IMR-90 (cell line): ENCODE data around the gene ADAMTS17. TPM values are rescaled to one million over a fixed set of nuclear protein-coding genes. Genes with fewer than 3 reads are reported as not detected.

ENCODE experiments used
- ATAC-seq: fragments of 200-7000 bp; cut with Tn5 transposase; 2 replicates; pipeline ENCODE4 v1.9.1; 2020; ENCODE audit warnings: low read depth, mild to moderate bottlenecking, moderate library complexity
- BruUV-seq: library from RNA; stranded (reverse); fragments of 400-500 nt; replicated peaks from 2 replicates; lab custom pipeline; 2021; lab: Mats Ljungman, UMichigan
- CTCF ChIA-PET: fragments of 300-600 bp; formaldehyde crosslinking; extraction: SDS; loops from one replicate; lab custom pipeline; 2021; ENCODE audit warnings: antibody characterized with exemption; lab: Yijun Ruan, JAX
- POLR2A ChIA-PET: fragments of 300-600 bp; sonication (Branson Sonifier 250); formaldehyde crosslinking; loops from one replicate; lab custom pipeline; 2022; ENCODE audit warnings: antibody characterized with exemption; ENCODE audit not compliant: unreplicated experiment; lab: Charles Lee
- DNase-seq: peaks from one replicate; pipeline ENCODE4 v3.0.0; 2013
- H2AFZ ChIP-seq: replicated peaks from 2 replicates; pipeline ENCODE3; 2013; ENCODE audit warnings: low read length, mild to moderate bottlenecking; ENCODE audit not compliant: poor library complexity
- H2AK5ac ChIP-seq: 2 replicates; pipeline ENCODE4 v1.6.1; 2013; ENCODE audit warnings: low read depth, low read length, inconsistent platforms
- H2AK9ac ChIP-seq: replicated peaks from 2 replicates; pipeline ENCODE3; 2013; ENCODE audit warnings: mild to moderate bottlenecking, low read depth, low read length, moderate library complexity; ENCODE audit not compliant: poor library complexity
- H2BK120ac ChIP-seq: 2 replicates; pipeline ENCODE4 v1.6.1; 2013; ENCODE audit warnings: low read depth, low read length, inconsistent platforms
- H2BK15ac ChIP-seq: 3 replicates; pipeline ENCODE4 v1.6.1; 2013; ENCODE audit warnings: low read depth, low read length, inconsistent platforms
- H2BK20ac ChIP-seq: 2 replicates; pipeline ENCODE4 v1.6.1; 2013; ENCODE audit warnings: low read depth, mild to moderate bottlenecking, inconsistent platforms, low read length, moderate library complexity
- H2BK5ac ChIP-seq: 2 replicates; pipeline ENCODE4 v1.6.1; 2013; ENCODE audit warnings: mild to moderate bottlenecking, low read depth, low read length, inconsistent platforms; ENCODE audit not compliant: poor library complexity, severe bottlenecking
- H3K14ac ChIP-seq: replicated peaks from 2 replicates; pipeline ENCODE4 v1.6.1; 2013; ENCODE audit warnings: low read depth, low read length, inconsistent platforms
- H3K18ac ChIP-seq: 2 replicates; pipeline ENCODE4 v1.6.1; 2013; ENCODE audit warnings: low read depth, low read length, control low read depth
- H3K23ac ChIP-seq: 2 replicates; pipeline ENCODE4 v1.6.1; 2013; ENCODE audit warnings: low read depth, low read length, inconsistent platforms
- H3K27ac ChIP-seq: 2 replicates; pipeline ENCODE4 v1.5.1; 2013; ENCODE audit warnings: mild to moderate bottlenecking, control low read depth, low read length; ENCODE audit not compliant: insufficient read depth
- H3K27me3 ChIP-seq: 2 replicates; pipeline ENCODE4 v1.6.1; 2013; ENCODE audit warnings: low read length; ENCODE audit not compliant: control insufficient read depth, insufficient read depth
- H3K36me3 ChIP-seq: 2 replicates; pipeline ENCODE4 v1.6.1; 2013; ENCODE audit warnings: low read length, mixed read lengths; ENCODE audit not compliant: control insufficient read depth, insufficient read depth
- H3K4ac ChIP-seq: 2 replicates; pipeline ENCODE4 v1.6.1; 2013; ENCODE audit warnings: low read depth, low read length, inconsistent platforms
- H3K4me1 ChIP-seq: 2 replicates; pipeline ENCODE4 v1.6.1; 2013; ENCODE audit warnings: low read length, mixed read lengths; ENCODE audit not compliant: control insufficient read depth, insufficient read depth
- H3K4me2 ChIP-seq: 2 replicates; pipeline ENCODE4 v1.6.1; 2013; ENCODE audit warnings: low read depth, mild to moderate bottlenecking, control low read depth, low read length, moderate library complexity
- H3K4me3 ChIP-seq: 2 replicates; pipeline ENCODE4 v1.5.1; 2013; ENCODE audit warnings: low read depth, mild to moderate bottlenecking, control low read depth, low read length, moderate library complexity; ENCODE audit not compliant: insufficient read depth
- H3K56ac ChIP-seq: 2 replicates; pipeline ENCODE4 v1.6.1; 2013; ENCODE audit warnings: low read length, inconsistent platforms; ENCODE audit not compliant: insufficient read depth; ENCODE audit errors: extremely low read depth
- H3K79me1 ChIP-seq, 2 experiments: 2 replicates each; pipeline ENCODE4 v1.6.1; 2013; ENCODE audit warnings: low read length in 2 of 2, inconsistent platforms in 1 of 2, low read depth in 1 of 2
- H3K9ac ChIP-seq: 2 replicates; pipeline ENCODE4 v1.6.1; 2013; ENCODE audit warnings: low read depth, low read length, control low read depth
- H3K9me1 ChIP-seq: 2 replicates; pipeline ENCODE4 v1.6.1; 2013; ENCODE audit warnings: low read length, inconsistent platforms; ENCODE audit not compliant: insufficient read depth
- H3K9me3 ChIP-seq: 2 replicates; pipeline ENCODE4 v1.6.1; 2013; ENCODE audit warnings: low read length; ENCODE audit not compliant: control insufficient read depth, insufficient read depth
- H4K20me1 ChIP-seq: 2 replicates; pipeline ENCODE4 v1.6.1; 2013; ENCODE audit warnings: low read length, inconsistent platforms; ENCODE audit not compliant: insufficient read depth
- H4K5ac ChIP-seq: 2 replicates; pipeline ENCODE4 v1.6.1; 2013; ENCODE audit warnings: mild to moderate bottlenecking, low read depth, low read length, control low read depth
- H4K8ac ChIP-seq, 2 experiments: 2 replicates each; pipeline ENCODE4 v1.6.1; 2013; ENCODE audit warnings: low read depth in 2 of 2, low read length in 2 of 2, control low read depth in 1 of 2, inconsistent platforms in 1 of 2
- H4K91ac ChIP-seq: 2 replicates; pipeline ENCODE4 v1.6.1; 2013; ENCODE audit warnings: low read depth, low read length, inconsistent platforms; ENCODE audit not compliant: insufficient read depth
- BHLHE40 ChIP-seq: fragments of 150-350 bp; IDR thresholded peaks from 2 replicates; pipeline ENCODE4 v1.6.1; 2016; ENCODE audit warnings: mild to moderate bottlenecking, low read depth, low read length
- CHD1 ChIP-seq: IDR thresholded peaks from 2 replicates; pipeline ENCODE4 v1.6.1; 2012; ENCODE audit warnings: low read depth, low read length, improper control_type of control experiment
- CTCF ChIP-seq: conservative IDR thresholded peaks from 2 replicates; pipeline ENCODE4 v1.5.1; 2012; ENCODE audit warnings: mild to moderate bottlenecking, low read depth, low read length, improper control_type of control experiment
- FOS ChIP-seq: fragments of 150-350 bp; IDR thresholded peaks from 2 replicates; pipeline ENCODE4 v1.6.1; 2016; ENCODE audit warnings: low read depth, low read length
- MAFK ChIP-seq: IDR thresholded peaks from 2 replicates; pipeline ENCODE4 v1.6.1; 2012; ENCODE audit warnings: low read depth, low read length, improper control_type of control experiment
- MAZ ChIP-seq: IDR thresholded peaks from 2 replicates; pipeline ENCODE4 v1.6.1; 2012; ENCODE audit warnings: low read depth, mild to moderate bottlenecking, low read length, improper control_type of control experiment, moderate library complexity, borderline replicate concordance
- MXI1 ChIP-seq: IDR thresholded peaks from 2 replicates; pipeline ENCODE4 v1.6.1; 2012; ENCODE audit warnings: low read depth, mild to moderate bottlenecking, low read length, moderate library complexity, borderline replicate concordance
- NFE2L2 ChIP-seq: fragments of 150-350 bp; IDR thresholded peaks from 2 replicates; pipeline ENCODE4 v1.6.1; 2016; ENCODE audit warnings: low read depth, mild to moderate bottlenecking, low read length
- RAD21 ChIP-seq: IDR thresholded peaks from 2 replicates; pipeline ENCODE4 v1.6.1; 2012; ENCODE audit warnings: low read length, improper control_type of control experiment
- RCOR1 ChIP-seq: IDR thresholded peaks from 2 replicates; pipeline ENCODE4 v1.6.1; 2012; ENCODE audit warnings: mild to moderate bottlenecking, low read length, improper control_type of control experiment; ENCODE audit not compliant: insufficient replicate concordance
- RFX5 ChIP-seq: IDR thresholded peaks from 2 replicates; pipeline ENCODE4 v1.8.0; 2012; ENCODE audit warnings: low read depth, mild to moderate bottlenecking, low read length, moderate library complexity
- SMC3 ChIP-seq: fragments of 150-350 bp; IDR thresholded peaks from 2 replicates; pipeline ENCODE4 v1.6.1; 2016; ENCODE audit warnings: low read depth, mild to moderate bottlenecking, antibody characterized with exemption, low read length, moderate library complexity
- WGBS, 2 experiments: methylation state at CpG; one replicate each; pipeline versions ENCODE4 v1.1.5 to v1.1.7; 2013; ENCODE audit warnings: missing lambda C conversion rate in 2 of 2; ENCODE audit not compliant: insufficient read length in 1 of 2; ENCODE audit errors: extremely low coverage in 2 of 2; 5-methylcytosine and 5-hydroxymethylcytosine counted together
- dilution Hi-C: fragments of 300-500 bp; cut with HindIII; formaldehyde crosslinking; loops from one replicate; pipeline ENCODE4 v1.14.3; 2018; ENCODE audit warnings: low sequenced_read_pairs; ENCODE audit not compliant: unreplicated experiment
- in situ Hi-C: fragments of 300-500 bp; cut with MboI; formaldehyde crosslinking; loops from 3 replicates; pipeline ENCODE4 v1.14.3; 2019; ENCODE audit warnings: low sequenced_read_pairs, inconsistent platforms, mixed read lengths
- intact Hi-C: fragments of 100-400 bp; cut with micrococcal nuclease; formaldehyde crosslinking; loops from 2 replicates; pipeline ENCODE4 v1.10.0; 2022
- polyA plus RNA-seq, 3 experiments: library from polyadenylated mRNA; depleted of rRNA; stranded (reverse); fragments of >200 nt; gene quantifications; 2 replicates each; pipeline ENCODE4 v1.2.3, GENCODE V29; 2012; ENCODE audit warnings: low replicate concordance in 1 of 3
- total RNA-seq: library from RNA; depleted of rRNA; stranded (reverse); fragments of >200 nt; gene quantifications from 2 replicates; pipeline ENCODE4 v1.2.3, GENCODE V29; 2012
- TF ChIP-seq, protein P1 (sequence below): fragments of 150-350 bp; IDR thresholded peaks from 2 replicates; pipeline ENCODE4 v1.6.1; 2016; ENCODE audit warnings: low read depth, mild to moderate bottlenecking, low read length, moderate library complexity, borderline replicate concordance
- TF ChIP-seq, protein P2 (sequence below): fragments of 150-350 bp; IDR thresholded peaks from 2 replicates; pipeline ENCODE4 v1.6.1; 2017; ENCODE audit warnings: mild to moderate bottlenecking, antibody characterized with exemption, low read length, low read depth

The ADAMTS17 gene
- total and polyA plus RNA-seq, 2 of the 4 experiments (the other 2 are of a cell fraction): 0.03 TPM; not detected in 1

GRCh38 chr15:100284191-100284590 is 57.6 kb downstream of the ADAMTS17 start:
- Histone ChIP-seq H2AFZ (no peak overlapping the region), H4K8ac (no peak overlapping the region), H3K27ac (no peak overlapping the region), H3K79me1 (no peaks in the 10 kb centered on the region), H3K23ac (no peak overlapping the region), H3K9me3 (peaks cover 37% of the 10 kb centered on the region), H2BK5ac (no peak overlapping the region), H2BK20ac (no peak overlapping the region), H3K36me3 (no peaks in the 10 kb centered on the region), H3K18ac (no peak overlapping the region), H3K4me2 (no peak overlapping the region), H2AK5ac (no peak overlapping the region), H2BK15ac (no peak overlapping the region), H3K9me1 (no peaks in the 10 kb centered on the region), H4K20me1 (no peaks in the 10 kb centered on the region), H3K56ac (no peak overlapping the region), H3K9ac (no peak overlapping the region), H3K4me3 (no peak overlapping the region), H3K4me1 (no peaks in the 10 kb centered on the region), H3K14ac (no peak overlapping the region), H3K4ac (no peak overlapping the region), H3K27me3 (no peaks in the 10 kb centered on the region), H4K5ac (no peak overlapping the region), H2AK9ac (no peak overlapping the region), H2BK120ac (no peak overlapping the region), H4K91ac (no peak overlapping the region)
- CTCF ChIA-PET: no interaction called here
- ATAC-seq (no peak), DNase-seq (no peak)
- dilution Hi-C loops: no loop called here
- in situ Hi-C loops: no loop called here
- BruUV-seq: no TSS peak
- intact Hi-C loops: no loop called here
- POLR2A ChIA-PET: no interaction called here
- TF ChIP-seq NFE2L2: no peak
- TF ChIP-seq CTCF: no peak
- TF ChIP-seq, protein P1, sequence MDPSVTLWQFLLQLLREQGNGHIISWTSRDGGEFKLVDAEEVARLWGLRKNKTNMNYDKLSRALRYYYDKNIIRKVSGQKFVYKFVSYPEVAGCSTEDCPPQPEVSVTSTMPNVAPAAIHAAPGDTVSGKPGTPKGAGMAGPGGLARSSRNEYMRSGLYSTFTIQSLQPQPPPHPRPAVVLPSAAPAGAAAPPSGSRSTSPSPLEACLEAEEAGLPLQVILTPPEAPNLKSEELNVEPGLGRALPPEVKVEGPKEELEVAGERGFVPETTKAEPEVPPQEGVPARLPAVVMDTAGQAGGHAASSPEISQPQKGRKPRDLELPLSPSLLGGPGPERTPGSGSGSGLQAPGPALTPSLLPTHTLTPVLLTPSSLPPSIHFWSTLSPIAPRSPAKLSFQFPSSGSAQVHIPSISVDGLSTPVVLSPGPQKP: no peak
- TF ChIP-seq MAZ: no peak
- TF ChIP-seq BHLHE40: no peak
- TF ChIP-seq, protein P2, sequence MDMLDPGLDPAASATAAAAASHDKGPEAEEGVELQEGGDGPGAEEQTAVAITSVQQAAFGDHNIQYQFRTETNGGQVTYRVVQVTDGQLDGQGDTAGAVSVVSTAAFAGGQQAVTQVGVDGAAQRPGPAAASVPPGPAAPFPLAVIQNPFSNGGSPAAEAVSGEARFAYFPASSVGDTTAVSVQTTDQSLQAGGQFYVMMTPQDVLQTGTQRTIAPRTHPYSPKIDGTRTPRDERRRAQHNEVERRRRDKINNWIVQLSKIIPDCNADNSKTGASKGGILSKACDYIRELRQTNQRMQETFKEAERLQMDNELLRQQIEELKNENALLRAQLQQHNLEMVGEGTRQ: no peak
- TF ChIP-seq SMC3: no peak
- TF ChIP-seq RCOR1: no peak
- no peak for TF ChIP-seq RFX5
- TF ChIP-seq MAFK: no peak
- TF ChIP-seq MXI1: no peak
- no peak for TF ChIP-seq CHD1
- no peak for TF ChIP-seq RAD21
- no peak for TF ChIP-seq FOS
- no CpG with 5 or more reads among the region's 5 CpGs for WGBS, 2 experiments
